ENCODE results near the gene COL6A2. TPM values are rescaled to one million over a fixed set of nuclear protein-coding genes. Genes with fewer than 3 reads are reported as not detected.

The COL6A2 gene
- total RNA-seq, 1 donor from 2014 or later: 373 TPM

DNA sequence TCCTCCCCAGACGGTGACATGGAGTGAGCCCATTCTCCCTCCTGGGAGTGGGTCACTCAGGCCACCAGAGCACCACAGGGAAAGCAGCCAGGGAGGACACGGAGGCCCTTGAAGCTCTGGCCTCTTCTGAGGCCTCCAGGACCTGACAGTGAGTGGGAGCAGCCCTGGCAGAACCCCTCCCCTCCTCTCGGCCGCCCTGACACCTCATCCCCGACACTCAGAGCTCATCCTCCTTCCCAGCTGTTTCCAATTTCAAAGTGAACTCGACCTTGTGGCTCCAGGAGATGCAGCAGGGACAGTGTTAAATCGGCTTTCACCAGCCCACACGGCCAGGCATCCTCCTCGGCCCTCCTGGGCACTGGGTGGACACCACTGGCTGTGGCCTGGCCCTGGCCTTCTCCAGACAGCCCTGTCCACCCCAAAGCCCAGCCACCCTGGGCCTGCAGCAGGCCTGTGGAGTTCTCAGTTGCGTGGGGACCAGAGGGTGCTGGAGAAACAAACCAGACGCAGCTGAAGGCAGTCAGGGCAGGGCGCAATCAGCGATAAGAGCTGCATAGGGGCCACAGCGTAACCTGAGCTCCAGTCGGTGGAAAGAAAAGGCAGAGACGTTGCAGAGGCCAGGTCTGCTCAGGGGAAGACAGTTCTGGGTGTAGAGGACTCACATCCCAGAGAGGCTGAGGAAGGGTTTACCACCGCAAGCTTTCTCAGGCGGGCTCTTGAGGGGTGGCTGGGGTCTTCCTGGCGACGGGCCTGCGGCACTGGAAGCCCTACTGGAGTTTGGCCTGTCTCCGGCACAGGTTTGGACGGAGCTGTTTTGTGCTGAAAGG lies 30.4 kb downstream of the COL6A2 start:
- no peak for DNase-seq (ENCODE audit: low read depth)
- H3K4me3 ChIP-seq (ENCODE audit: low read depth, low read length): no peak overlapping the region
- no peaks in the 10 kb centered on the region for H3K27me3 ChIP-seq (ENCODE audit: control insufficient read depth, insufficient read depth, low read length)
- TF ChIP-seq, protein P1, sequence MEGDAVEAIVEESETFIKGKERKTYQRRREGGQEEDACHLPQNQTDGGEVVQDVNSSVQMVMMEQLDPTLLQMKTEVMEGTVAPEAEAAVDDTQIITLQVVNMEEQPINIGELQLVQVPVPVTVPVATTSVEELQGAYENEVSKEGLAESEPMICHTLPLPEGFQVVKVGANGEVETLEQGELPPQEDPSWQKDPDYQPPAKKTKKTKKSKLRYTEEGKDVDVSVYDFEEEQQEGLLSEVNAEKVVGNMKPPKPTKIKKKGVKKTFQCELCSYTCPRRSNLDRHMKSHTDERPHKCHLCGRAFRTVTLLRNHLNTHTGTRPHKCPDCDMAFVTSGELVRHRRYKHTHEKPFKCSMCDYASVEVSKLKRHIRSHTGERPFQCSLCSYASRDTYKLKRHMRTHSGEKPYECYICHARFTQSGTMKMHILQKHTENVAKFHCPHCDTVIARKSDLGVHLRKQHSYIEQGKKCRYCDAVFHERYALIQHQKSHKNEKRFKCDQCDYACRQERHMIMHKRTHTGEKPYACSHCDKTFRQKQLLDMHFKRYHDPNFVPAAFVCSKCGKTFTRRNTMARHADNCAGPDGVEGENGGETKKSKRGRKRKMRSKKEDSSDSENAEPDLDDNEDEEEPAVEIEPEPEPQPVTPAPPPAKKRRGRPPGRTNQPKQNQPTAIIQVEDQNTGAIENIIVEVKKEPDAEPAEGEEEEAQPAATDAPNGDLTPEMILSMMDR (IDR thresholded peaks at IDR 0.05; ENCODE audit: insufficient read depth, low read length, poor library complexity, severe bottlenecking): no peak
- H3K36me3 ChIP-seq (ENCODE audit: control insufficient read depth, insufficient read depth, low read length): no peaks in the 10 kb centered on the region

GRCh38 chr21:46128933-46129571 lies 31.1 kb downstream of the COL6A2 start:
- H3K36me3 ChIP-seq (ENCODE audit: control insufficient read depth, insufficient read depth, low read length): no peaks in the 10 kb centered on the region
- no peaks in the 10 kb centered on the region for H3K27me3 ChIP-seq (ENCODE audit: control insufficient read depth, insufficient read depth, low read length)
- no peak overlapping the region for H3K4me3 ChIP-seq (ENCODE audit: low read depth, low read length)
- TF ChIP-seq, protein P1 (IDR thresholded peaks at IDR 0.05; ENCODE audit: insufficient read depth, low read length, poor library complexity, severe bottlenecking): no peak
- no peak for DNase-seq (ENCODE audit: low read depth)

DNA sequence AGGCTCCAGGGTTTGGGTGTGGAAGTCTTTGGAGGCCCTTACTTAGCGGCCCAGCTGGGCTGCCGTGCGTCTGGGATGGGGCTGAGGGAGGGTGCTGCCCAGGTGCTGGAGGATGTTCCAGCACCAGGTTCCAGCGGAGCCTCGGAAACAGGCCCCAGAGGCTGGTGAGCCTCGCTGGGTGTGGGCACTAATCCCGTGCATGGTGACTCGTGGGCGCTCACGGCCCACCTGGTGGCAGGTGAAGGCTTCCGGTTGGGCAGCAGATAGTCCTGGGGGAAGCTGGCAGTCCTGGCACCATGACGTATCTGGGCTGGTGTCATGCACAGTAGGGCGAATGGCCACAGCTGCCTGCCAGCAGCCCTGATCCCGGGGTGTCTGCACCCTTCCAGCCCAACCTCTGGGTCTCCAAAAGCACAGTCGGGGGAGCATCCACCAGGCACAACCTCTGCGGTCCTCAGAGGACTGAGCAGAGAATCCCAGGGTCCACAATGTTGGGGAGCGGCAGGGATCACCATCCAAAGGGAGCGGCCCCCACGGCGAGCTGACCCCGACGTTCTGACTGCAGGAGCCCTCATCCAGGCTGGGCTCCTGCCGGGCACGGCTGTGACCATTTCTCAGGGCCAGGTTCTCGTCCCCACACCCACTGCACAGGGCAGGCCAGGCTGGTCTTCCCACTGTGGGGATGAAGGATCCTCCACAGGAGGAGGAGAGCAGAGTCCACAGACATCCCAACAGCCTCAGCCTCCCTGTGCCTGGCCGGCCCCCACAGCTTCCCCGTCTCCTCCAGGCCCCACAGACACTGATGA lies 32.1 kb downstream of the COL6A2 start:
- Histone ChIP-seq H3K36me3 (ENCODE audit: control insufficient read depth, insufficient read depth, low read length) (no peaks in the 10 kb centered on the region), H3K4me3 (ENCODE audit: low read depth, low read length) (no peak overlapping the region), H3K27me3 (ENCODE audit: control insufficient read depth, insufficient read depth, low read length) (no peaks in the 10 kb centered on the region)
- no peak for DNase-seq (ENCODE audit: low read depth)
- TF ChIP-seq, protein P1 (IDR thresholded peaks at IDR 0.05; ENCODE audit: insufficient read depth, low read length, poor library complexity, severe bottlenecking): no peak

DNA sequence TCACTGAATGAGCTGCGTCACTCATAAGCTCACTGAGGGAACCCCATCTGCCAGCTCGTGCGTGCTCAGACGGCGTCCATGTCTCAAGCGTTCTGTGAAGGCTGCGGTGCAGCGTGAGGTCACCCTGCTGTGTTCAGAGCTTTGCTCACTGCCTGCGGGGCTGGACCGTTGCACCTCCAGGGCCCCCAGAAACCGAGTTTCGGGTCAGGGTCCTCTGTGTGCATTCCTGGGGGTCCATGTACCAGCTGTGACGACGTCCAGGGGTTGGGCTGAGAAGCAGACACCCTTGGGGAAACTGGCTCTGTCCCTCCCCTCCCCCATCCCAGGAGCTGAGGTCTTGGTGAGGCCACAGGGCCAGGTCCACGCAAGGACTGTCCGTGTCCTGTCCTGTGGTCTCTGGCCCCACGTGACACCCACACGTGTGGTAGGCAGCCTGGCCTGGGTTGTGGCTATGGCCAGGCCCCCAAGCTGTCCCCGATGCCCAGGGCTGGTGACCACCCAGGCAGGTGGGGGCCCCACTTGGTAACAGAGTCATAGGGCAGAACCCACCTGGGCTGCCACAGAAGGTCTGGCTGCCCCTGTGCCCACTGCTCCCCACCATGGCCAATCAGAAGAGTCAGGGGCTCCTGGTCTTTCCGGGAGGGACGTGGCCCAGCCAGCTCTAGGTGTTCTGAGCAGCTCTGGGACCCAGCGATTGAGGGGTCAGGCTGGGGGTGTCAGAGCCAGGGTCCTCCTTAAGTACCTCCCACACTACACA lies 33.1 kb downstream of the COL6A2 start:
- Histone ChIP-seq H3K36me3 (ENCODE audit: control insufficient read depth, insufficient read depth, low read length) (no peaks in the 10 kb centered on the region), H3K4me3 (ENCODE audit: low read depth, low read length) (no peak overlapping the region), H3K27me3 (ENCODE audit: control insufficient read depth, insufficient read depth, low read length) (no peaks in the 10 kb centered on the region)
- DNase-seq (ENCODE audit: low read depth): no peak
- TF ChIP-seq, protein P1 (IDR thresholded peaks at IDR 0.05; ENCODE audit: insufficient read depth, low read length, poor library complexity, severe bottlenecking): no peak

DNA sequence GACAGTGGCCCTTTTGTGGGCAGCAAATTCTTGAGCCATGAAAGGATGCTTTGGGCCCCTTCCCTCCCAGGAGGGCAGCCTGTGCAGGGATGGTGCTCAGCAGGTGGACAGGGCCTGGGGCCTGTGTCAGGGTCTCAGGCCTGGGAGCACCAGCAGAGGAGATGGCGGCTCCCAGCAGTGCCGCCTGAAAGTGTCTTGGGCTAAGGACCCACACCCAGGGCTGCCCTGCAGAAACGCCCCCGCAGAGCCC lies 33.6 kb downstream of the COL6A2 start:
- DNase-seq (ENCODE audit: low read depth): no peak
- Histone ChIP-seq H3K4me3 (ENCODE audit: low read depth, low read length) (no peak overlapping the region), H3K36me3 (ENCODE audit: control insufficient read depth, insufficient read depth, low read length) (no peaks in the 10 kb centered on the region), H3K27me3 (ENCODE audit: control insufficient read depth, insufficient read depth, low read length) (peaks cover 3% of the 10 kb centered on the region)
- TF ChIP-seq, protein P1 (IDR thresholded peaks at IDR 0.05; ENCODE audit: insufficient read depth, low read length, poor library complexity, severe bottlenecking): no peak

Data from kidney epithelial cell (primary cell).